Activated CD8-positive, alpha-beta memory T cell treated with anti-CD3 and anti-CD28 coated beads for 36 hours (primary cell): ENCODE results near the gene SBNO2. TPM values are rescaled to one million over a fixed set of nuclear protein-coding genes. Genes with fewer than 3 reads are reported as not detected.

Source experiments
- CTCF ChIA-PET: fragments of 350-600 bp; sonication (Branson Sonifier 250); formaldehyde crosslinking; loops from one replicate; lab custom pipeline; 2021; ENCODE audit warnings: antibody characterized with exemption; lab: Charles Lee
- POLR2A ChIA-PET: fragments of 350-600 bp; sonication (Branson Sonifier 250); formaldehyde crosslinking; loops from one replicate; lab custom pipeline; 2021; ENCODE audit warnings: antibody characterized with exemption; lab: Charles Lee
- total RNA-seq, 2 experiments: library from RNA; stranded (reverse); gene quantifications; one replicate each; pipeline ENCODE4 v1.2.3, GENCODE V29; 2021

The SBNO2 gene
- total RNA-seq, 2 experiments from 2014 or later, result 56.6 to 59.0 TPM

DNA sequence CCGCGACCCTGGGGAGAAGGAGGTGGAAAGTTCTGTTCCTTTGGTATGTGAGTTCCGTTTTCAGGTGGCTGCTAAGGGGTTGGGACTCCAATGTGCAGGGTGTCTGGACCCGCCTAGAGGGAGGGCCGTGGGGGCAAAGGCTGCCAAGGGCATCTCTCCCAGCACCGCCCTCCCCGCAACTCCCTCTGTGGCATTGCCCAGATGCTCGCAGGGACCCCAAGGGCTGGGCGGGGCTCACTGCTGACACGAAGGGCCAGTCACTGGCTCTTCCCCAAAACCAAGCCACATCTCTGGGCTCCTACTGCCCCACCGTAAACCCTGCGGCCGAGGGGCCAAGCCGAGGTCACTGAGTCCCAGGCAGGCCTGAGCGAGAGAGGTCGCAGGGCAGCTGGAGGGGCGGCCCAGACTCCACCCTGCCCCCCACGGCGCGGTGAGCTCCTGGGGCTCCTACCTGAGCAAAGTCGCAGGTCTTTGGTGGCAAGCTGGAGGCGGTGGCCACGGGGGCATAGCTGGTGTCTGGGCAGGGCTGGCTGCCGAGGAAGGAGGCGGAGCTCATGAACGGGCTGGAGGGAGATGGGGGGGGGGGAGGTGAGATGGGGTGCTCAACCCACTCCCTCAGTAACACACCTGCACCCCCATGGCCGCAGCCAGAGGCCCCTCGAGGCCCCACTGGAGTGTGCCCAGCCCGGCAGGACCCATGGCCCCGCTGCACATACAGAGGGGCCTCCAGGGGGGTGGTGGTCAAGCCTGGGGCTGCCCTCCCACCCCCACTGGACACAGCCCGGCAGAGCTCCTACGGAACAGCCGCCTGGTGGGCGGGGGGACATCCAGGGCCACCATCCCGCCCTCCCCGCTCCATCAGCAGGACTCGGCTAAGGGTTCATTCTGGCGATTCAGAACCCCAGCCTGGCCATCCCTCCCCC is 26.9 kb downstream of the SBNO2 start:
- ChIA-PET CTCF (no interaction called here), POLR2A (interaction anchor here (0.6 kb wide), 1 partner anchor 1363 kb away, joined by 5 read pairs; no protein-coding TSS in a partner anchor)

DNA sequence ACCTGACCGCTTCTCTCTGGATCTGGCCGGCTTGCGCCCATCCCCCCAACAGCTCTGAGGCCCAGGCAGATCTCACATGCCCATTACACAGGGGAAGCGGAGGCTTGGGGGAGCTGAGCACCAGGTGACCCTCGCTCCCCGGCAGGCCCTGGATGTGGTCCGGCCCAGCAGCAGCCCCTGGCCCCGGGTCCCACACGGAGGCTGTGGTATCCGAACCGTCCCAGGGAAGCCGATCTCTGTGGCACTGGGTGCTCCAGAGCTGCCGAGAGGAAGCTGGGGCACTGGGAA is 27.7 kb downstream of the SBNO2 start:
- POLR2A ChIA-PET, result no interaction called here
- CTCF ChIA-PET, result no interaction called here

DNA sequence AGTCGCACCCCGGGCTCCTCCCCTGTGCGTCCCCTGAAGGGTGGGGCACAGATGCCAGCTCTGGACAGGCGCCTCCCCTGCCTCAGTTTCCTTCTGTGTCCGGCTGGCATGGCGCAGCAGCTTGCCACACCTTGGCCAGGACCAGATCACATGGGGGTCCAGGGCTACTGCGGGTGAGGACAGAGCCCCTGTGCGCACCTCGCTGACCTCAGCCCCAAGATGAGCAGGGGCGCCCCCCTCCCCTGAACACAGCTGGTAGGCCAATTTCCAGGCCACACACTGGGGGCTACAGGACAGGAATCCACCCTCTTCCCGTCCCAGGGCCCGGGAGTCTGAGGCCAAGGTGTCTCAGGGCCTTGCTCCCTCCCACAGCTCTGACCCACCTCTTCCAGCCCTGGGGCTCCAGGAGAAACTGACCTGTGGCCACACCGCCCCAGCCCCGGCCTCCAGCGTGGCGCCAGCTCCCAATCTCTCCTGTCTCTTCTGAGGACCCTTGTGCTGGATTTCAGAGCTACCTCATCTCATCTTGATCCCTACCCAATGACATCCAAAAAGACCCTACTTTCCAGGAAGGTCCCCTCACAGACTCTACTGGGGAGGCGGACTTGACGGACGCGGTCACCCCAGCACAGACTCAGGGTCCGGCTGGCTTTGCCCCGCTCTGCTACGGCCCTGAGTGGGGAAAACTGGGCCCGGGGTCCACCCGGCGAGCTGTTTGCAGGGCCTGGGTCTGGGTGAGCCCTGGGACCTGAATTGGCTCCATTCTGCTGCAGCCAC is 28.2 kb downstream of the SBNO2 start:
- CTCF ChIA-PET, result interaction anchor here (0.7 kb wide), 1 partner anchor 433 kb away, joined by 3 read pairs; no protein-coding TSS in a partner anchor
- POLR2A ChIA-PET, result no interaction called here

DNA sequence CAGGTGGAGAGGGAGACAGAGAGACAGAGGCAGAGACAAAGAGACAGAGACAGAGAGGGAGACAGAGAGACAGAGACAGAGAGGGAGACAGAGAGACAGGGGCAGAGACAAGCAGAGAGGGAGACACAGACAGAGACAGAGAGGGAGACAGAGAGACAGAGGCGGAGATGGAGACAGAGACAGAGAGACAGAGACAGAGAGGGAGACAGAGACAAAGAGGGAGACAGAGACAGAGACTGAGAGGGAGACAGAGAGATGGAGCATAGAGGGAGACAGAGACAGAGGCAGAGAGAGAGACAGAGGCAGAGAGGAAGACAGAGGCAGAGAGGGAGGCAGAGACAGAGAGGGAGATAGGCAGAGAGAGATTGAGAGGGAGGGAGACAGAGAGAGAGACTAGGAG is 29.3 kb downstream of the SBNO2 start:
- ChIA-PET CTCF (no interaction called here), POLR2A (no interaction called here)

GRCh38 chr19:1143828-1144399 is 30.2 kb downstream of the SBNO2 start:
- ChIA-PET CTCF (no interaction called here), POLR2A (no interaction called here)

- ChIA-PET POLR2A (no interaction called here), CTCF (interaction anchor here (1.3 kb wide), 1 partner anchor 97 kb away, joined by 3 read pairs; no protein-coding TSS in a partner anchor)
These were observed 32.1 kb downstream of the SBNO2 start for GRCh38 chr19:1141944-1142343.

DNA sequence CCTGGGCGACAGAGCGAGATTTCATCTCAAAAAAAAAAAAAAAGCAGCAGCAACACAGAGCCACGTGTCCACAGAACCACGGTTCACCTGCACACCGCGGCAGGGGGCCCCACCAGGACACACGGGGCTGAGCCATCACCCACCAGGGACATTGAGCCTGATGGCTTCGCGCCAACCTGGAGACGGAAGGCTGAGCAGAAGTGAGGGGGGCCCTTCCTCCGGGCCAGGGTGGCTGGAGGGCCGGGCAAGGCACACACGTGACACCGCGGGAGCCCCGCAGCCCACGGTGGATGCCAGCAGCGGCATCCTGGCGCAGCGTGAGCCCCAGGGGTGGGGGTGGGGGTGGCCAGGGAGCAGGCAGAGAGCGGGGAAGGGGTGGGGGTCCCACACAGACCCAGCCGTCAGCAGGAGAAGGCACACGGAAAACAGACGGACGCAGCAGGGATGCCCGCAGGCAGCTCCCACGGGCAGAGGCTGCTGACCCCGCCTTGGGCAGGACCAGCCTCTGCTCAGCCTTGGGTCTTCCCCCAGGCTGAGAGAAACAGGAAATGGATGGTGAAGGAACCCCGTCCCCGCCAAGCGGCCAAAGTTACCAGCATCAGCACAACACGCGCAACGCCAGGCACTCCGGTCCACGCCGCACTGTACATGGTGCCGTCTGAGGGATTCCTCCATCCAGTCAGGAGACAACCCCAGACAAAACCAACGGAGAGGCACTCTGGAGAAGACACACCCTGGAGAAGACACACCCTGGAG is 33.6 kb downstream of the SBNO2 start:
- ChIA-PET POLR2A (interaction anchor here (0.7 kb wide), 1 partner anchor 412 kb away, joined by 4 read pairs; no protein-coding TSS in a partner anchor), CTCF (interaction anchor here (0.7 to 1.3 kb wide), 2 partner anchors 70 to 99 kb away, joined by 3 read pairs; no protein-coding TSS in a partner anchor)

DNA sequence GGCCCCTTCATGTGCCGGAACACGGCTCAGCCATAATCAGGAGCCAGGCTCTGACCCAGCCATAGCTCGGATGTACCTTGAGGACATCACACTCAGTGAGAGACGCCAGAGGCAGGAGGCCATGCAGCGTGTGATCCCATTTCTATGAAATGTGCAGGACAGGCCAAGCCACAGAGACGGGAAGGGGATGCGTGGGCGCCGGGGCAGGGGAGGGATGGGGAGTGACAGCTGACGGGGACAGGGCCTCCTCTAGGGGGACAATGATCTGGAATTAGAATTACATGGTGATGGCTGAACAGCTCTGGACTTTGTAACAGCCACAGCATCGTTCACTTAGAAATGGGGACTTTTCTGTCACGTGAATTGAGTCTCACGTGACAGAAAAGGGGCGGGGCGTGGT is 34.9 kb downstream of the SBNO2 start:
- ChIA-PET CTCF (no interaction called here), POLR2A (no interaction called here)

GRCh38 chr19:1138121-1138520 is 35.9 kb downstream of the SBNO2 start:
- POLR2A ChIA-PET, result no interaction called here

GRCh38 chr19:1136621-1137317 is 37.3 kb downstream of the SBNO2 start:
- CTCF ChIA-PET, result interaction anchor here (0.6 kb wide), 1 partner anchor 36 kb away, joined by 4 read pairs; no protein-coding TSS in a partner anchor
- POLR2A ChIA-PET, result no interaction called here

More at GRCh38 chr19:1138121-1138520, 35.9 kb downstream of the SBNO2 start:
- CTCF ChIA-PET, result no interaction called here

DNA sequence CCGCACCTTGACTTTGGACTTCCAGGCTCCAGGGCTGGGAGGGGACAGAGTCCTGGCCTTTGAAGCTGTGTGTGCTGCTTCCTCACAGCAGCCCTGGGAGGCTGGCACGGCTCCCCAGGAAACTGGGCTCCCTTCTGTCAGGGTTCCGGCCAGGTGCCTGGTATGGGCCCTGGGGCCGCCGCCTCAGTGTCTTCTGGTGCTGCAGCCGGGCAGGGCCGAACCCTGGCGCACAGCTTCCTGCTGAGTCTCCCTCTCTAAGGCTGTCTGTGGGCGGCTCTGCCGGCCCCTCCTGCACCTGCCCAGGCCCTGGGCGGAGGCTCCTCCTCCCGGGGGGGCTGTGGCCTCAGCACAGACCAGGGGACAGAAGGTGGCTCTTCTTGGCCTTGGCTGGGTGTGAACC is 37.9 kb downstream of the SBNO2 start:
- ChIA-PET POLR2A (no interaction called here), CTCF (interaction anchor here (0.6 kb wide), 1 partner anchor 35 kb away, joined by 4 read pairs; no protein-coding TSS in a partner anchor)

DNA sequence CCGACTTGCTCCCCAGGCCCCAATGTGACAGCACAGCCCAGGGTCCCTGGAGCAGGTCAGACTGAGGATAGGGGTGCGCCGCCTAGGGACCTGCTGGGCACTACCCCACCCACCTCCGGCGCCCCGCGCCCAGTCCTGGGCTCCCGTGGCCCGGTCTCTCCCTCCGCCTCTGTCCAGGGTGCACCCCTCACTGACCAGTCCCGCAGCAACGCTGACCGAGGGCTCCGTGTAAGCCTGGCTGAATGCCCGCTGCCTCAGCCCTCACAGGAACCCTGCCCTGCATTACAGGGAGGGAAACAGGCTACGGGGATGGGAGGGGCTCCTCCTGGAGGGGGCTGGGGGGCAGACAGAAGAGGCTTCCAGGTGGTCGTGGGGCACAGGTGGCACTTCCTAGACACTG is 38.6 kb downstream of the SBNO2 start:
- CTCF ChIA-PET, result no interaction called here
- POLR2A ChIA-PET, result interaction anchor here (0.6 kb wide), 1 partner anchor 8 kb away, joined by 6 read pairs; no protein-coding TSS in a partner anchor

- CTCF ChIA-PET, result interaction anchor here (0.7 to 6.2 kb wide), 3 partner anchors 58 to 118 kb away, joined by 3 to 46 read pairs (median 3); no protein-coding TSS in a partner anchor
- POLR2A ChIA-PET, result interaction anchor here (1.1 kb wide), 1 partner anchor 52 kb away, joined by 3 read pairs; no protein-coding TSS in a partner anchor
These were observed 39.6 kb downstream of the SBNO2 start for GRCh38 chr19:1134431-1134830.

DNA sequence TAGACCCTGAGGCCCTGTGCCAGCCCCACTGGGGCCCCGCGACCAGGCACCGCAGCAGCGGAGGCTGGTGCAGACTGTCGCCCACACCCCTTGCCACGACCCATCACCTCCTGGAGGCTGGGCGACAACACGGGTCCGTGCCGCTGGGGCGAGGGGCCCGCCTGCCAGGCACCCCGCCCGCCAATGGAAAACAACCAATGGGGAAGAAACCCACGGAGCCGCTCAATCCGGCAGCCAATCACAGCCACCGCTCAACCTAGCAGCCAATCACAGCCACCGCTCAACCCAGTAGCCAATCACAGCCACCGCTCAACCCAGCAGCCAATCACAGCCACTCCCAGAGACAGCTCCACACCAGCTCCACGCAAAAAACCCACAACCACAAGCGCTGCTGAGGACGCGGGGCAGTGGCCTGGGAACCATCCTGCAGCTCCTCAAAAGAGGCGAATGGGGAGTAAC is 40.6 kb downstream of the SBNO2 start:
- CTCF ChIA-PET, result interaction anchor here (0.8 to 6.2 kb wide), 6 partner anchors 20 to 119 kb away, joined by 3 to 46 read pairs (median 4); no protein-coding TSS in a partner anchor
- POLR2A ChIA-PET, result interaction anchor here (0.6 to 1.1 kb wide), 4 partner anchors 28 to 59 kb away, joined by 3 to 9 read pairs (median 4); no protein-coding TSS in a partner anchor

- CTCF ChIA-PET, result interaction anchor here (0.8 to 6.2 kb wide), 8 partner anchors 19 to 111 kb away, joined by 3 to 46 read pairs (median 3); no protein-coding TSS in a partner anchor
These were observed 41.3 kb downstream of the SBNO2 start for GRCh38 chr19:1132552-1133383.

GRCh38 chr19:1131718-1132551 is 42.1 kb downstream of the SBNO2 start:
- POLR2A ChIA-PET, result interaction anchor here (0.6 to 2.0 kb wide), 10 partner anchors 12 to 93 kb away, joined by 3 to 9 read pairs (median 4); partner anchors contain the start of gene ARHGAP45
- CTCF ChIA-PET, result interaction anchor here (0.9 to 6.2 kb wide), 8 partner anchors 18 to 112 kb away, joined by 3 to 46 read pairs (median 4); partner anchors contain the start of gene GPX4

More at GRCh38 chr19:1132552-1133383, 41.3 kb downstream of the SBNO2 start:
- POLR2A ChIA-PET, result interaction anchor here (0.6 to 2.0 kb wide), 7 partner anchors 12 to 94 kb away, joined by 3 to 9 read pairs (median 4); partner anchors contain the start of gene ARHGAP45
